Upper lobe of right lung (tissue), 1 donor: Measurements from ENCODE around the gene COL18A1. TPM values are rescaled to one million over a fixed set of nuclear protein-coding genes. Genes with fewer than 3 reads are reported as not detected.
A peak's percentile ranks its signal among the peaks of the same experiment; 100 is the strongest.

Source experiments
- ATAC-seq: fragments of 200-7000 bp; cut with Tn5 transposase; one replicate; pipeline ENCODE4 v1.9.1; 2020; ENCODE audit warnings: mild to moderate bottlenecking, moderate library complexity
- DNase-seq: peaks from one replicate; pipeline ENCODE4 v3.0.0-alpha.2; 2020
- H3K27ac ChIP-seq: fragments of 200-600 bp; one replicate; pipeline ENCODE4 v1.8.0; 2022
- H3K27me3 ChIP-seq: fragments of 200-600 bp; one replicate; pipeline ENCODE4 v1.8.0; 2022; ENCODE audit warnings: mild to moderate bottlenecking
- H3K36me3 ChIP-seq: fragments of 200-600 bp; one replicate; pipeline ENCODE4 v1.8.0; 2022
- H3K4me1 ChIP-seq: fragments of 200-600 bp; one replicate; pipeline ENCODE4 v1.8.0; 2022
- H3K4me3 ChIP-seq: fragments of 200-600 bp; one replicate; pipeline ENCODE4 v1.8.0; 2022; ENCODE audit warnings: mild to moderate bottlenecking
- H3K9me3 ChIP-seq: fragments of 200-600 bp; one replicate; pipeline ENCODE4 v1.8.0; 2022
- CTCF ChIP-seq: fragments of 200-600 bp; IDR thresholded peaks from one replicate; pipeline ENCODE4 v1.8.0; 2022; ENCODE audit warnings: antibody characterized with exemption
- intact Hi-C: fragments of 100-400 bp; cut with DNase I; formaldehyde crosslinking; loops from one replicate; pipeline ENCODE4 v1.11.0; 2022
- total RNA-seq: library from RNA; stranded (reverse); fragmentation: NEBNext Ultra II Directional; extraction: Animal tissue kit (Norgen Biotek cat#: 25700); gene quantifications from one replicate; pipeline ENCODE4 v1.2.1, GENCODE V29; 2021
- donor health status: DM: no; HTN: yes; CAD: no; lungs with severe emphysema.

The COL18A1 gene
- total RNA-seq, 1 donor from 2014 or later: 60.4 TPM

- ATAC-seq: no peak
These were observed 147.1 kb downstream of the COL18A1 start for GRCh38 chr21:45551783-45552695.

GRCh38 chr21:45552696-45553391, 147.9 kb downstream of the COL18A1 start:
- peak; percentile 64 for DNase-seq
- intact Hi-C loops: loop anchor here (10.0 kb wide), 1 partner anchor 272 kb away; no protein-coding TSS in a partner anchor

More at GRCh38 chr21:45551783-45552695, 147.1 kb downstream of the COL18A1 start:
- DNase-seq: peak; percentile 63
- H3K36me3 ChIP-seq: no peaks in the 10 kb centered on the region
- H3K27ac ChIP-seq: peak overlapping the region; percentile 82
- no peaks in the 10 kb centered on the region for H3K27me3 ChIP-seq
- H3K4me3 ChIP-seq: no peak overlapping the region
- no peak for TF ChIP-seq CTCF
- no peaks in the 10 kb centered on the region for H3K9me3 ChIP-seq
- intact Hi-C loops: loop anchor here (10.0 kb wide), 1 partner anchor 273 kb away; no protein-coding TSS in a partner anchor
- H3K4me1 ChIP-seq: peaks cover 11% of the 10 kb centered on the region

GRCh38 chr21:45554477-45555175, 149.7 kb downstream of the COL18A1 start:
- ATAC-seq (peak; percentile 85), DNase-seq (peak; percentile 93)
- H3K4me1 ChIP-seq: peaks cover 11% of the 10 kb centered on the region
- no peaks in the 10 kb centered on the region for H3K36me3 ChIP-seq
- H3K27ac ChIP-seq: peak overlapping the region; percentile 73
- TF ChIP-seq CTCF: peak; percentile 77
- intact Hi-C loops: loop anchor here (10.0 kb wide), 1 partner anchor 270 kb away; no protein-coding TSS in a partner anchor
- no peaks in the 10 kb centered on the region for H3K27me3 ChIP-seq
- peak overlapping the region; percentile 65 for H3K4me3 ChIP-seq
- H3K9me3 ChIP-seq: no peaks in the 10 kb centered on the region

More at GRCh38 chr21:45552696-45553391, 147.9 kb downstream of the COL18A1 start:
- Histone ChIP-seq H3K27ac (no peak overlapping the region), H3K27me3 (no peaks in the 10 kb centered on the region), H3K36me3 (no peaks in the 10 kb centered on the region), H3K9me3 (no peaks in the 10 kb centered on the region), H3K4me1 (peaks cover 11% of the 10 kb centered on the region), H3K4me3 (no peak overlapping the region)
- no peak for ATAC-seq
- TF ChIP-seq CTCF: no peak

GRCh38 chr21:45555251-45555556, 150.2 kb downstream of the COL18A1 start:
- no peaks in the 10 kb centered on the region for H3K36me3 ChIP-seq
- peaks cover 11% of the 10 kb centered on the region for H3K4me1 ChIP-seq
- DNase-seq (no peak), ATAC-seq (no peak)
- intact Hi-C loops: loop anchor here (10.0 kb wide), 1 partner anchor 270 kb away; no protein-coding TSS in a partner anchor
- H3K27ac ChIP-seq: no peak overlapping the region
- H3K4me3 ChIP-seq: peak overlapping the region; percentile 49
- no peak for TF ChIP-seq CTCF
- no peaks in the 10 kb centered on the region for H3K9me3 ChIP-seq
- H3K27me3 ChIP-seq: no peaks in the 10 kb centered on the region

- H3K36me3 ChIP-seq: no peaks in the 10 kb centered on the region
- DNase-seq (peak; percentile 88), ATAC-seq (peak; percentile 84)
- peak overlapping the region; percentile 49 for H3K4me3 ChIP-seq
- intact Hi-C loops: loop anchor here (10.0 kb wide), 1 partner anchor 269 kb away; no protein-coding TSS in a partner anchor
- TF ChIP-seq CTCF: peak; percentile 61
- H3K27ac ChIP-seq: peak overlapping the region; percentile 75
- no peaks in the 10 kb centered on the region for H3K27me3 ChIP-seq
- H3K9me3 ChIP-seq: no peaks in the 10 kb centered on the region
- H3K4me1 ChIP-seq: peaks cover 11% of the 10 kb centered on the region
These were observed 150.8 kb downstream of the COL18A1 start for GRCh38 chr21:45555557-45556301.
